ENCODE measurements around the gene TECTB. TPM values are rescaled to one million over a fixed set of nuclear protein-coding genes. Genes with fewer than 3 reads are reported as not detected.

TECTB gene
- total and polyA plus RNA-seq, 12 donors, result not detected

- Histone ChIP-seq H3K4me1 (peaks cover 0 to 12% (median 0%) of the 10 kb centered on the region in 9 donors), H3K27me3 (peaks cover 0 to 4% (median 0%) of the 10 kb centered on the region in 7 donors), H3K36me3 (no peaks in the 10 kb centered on the region), H3K9me3 (no peaks in the 10 kb centered on the region), H3K4me3 (no peak overlapping the region), H3K27ac (peak overlapping the region in 4 of 10 donors; percentile 14 to 69 (median 37))
- ATAC-seq (peak in 5 of 8 donors; percentile 33 to 69 (median 66)), DNase-seq (no peak)
- no peak for TF ChIP-seq CTCF (IDR thresholded peaks at IDR 0.05)
- WGBS, 2 donors, result 54% methylated on average over 8 of the region's 8 CpGs
- intact Hi-C loops (cut with DNase I), result no loop called here
Observed at GRCh38 chr10:112286837-112287818, 3.9 kb downstream of the TECTB start.

DNA sequence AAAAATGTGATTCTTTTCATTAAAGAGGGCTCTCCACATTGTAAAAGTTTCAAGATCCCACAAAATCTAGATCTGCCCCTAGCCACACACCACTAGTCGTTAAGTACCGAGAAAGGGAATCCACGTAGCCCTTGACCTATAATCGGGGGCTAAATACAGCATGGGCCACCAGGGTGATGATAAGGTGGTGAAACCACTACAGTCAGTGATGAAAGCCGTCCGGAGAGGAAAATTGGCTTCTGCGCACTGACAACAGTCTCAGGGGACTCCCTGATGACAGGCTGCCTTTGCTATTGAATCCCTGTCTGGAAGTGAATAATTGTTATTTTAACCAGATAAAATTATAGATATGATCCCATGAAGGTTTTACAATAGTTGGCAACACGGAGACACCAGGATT is 4.6 kb downstream of the TECTB start:
- no peaks in the 10 kb centered on the region for H3K9me3 ChIP-seq
- intact Hi-C loops (cut with DNase I), result no loop called here
- H3K27ac ChIP-seq, result peak overlapping the region in 3 of 10 donors; percentile 33 to 69 (median 41)
- TF ChIP-seq CTCF (IDR thresholded peaks at IDR 0.05), result no peak
- peak in 1 of 2 donors; percentile 12 for DNase-seq
- no peak overlapping the region for H3K4me3 ChIP-seq
- no peaks in the 10 kb centered on the region for H3K27me3 ChIP-seq
- no peaks in the 10 kb centered on the region for H3K36me3 ChIP-seq
- ATAC-seq, result peak in 7 of 8 donors; percentile 35 to 93 (median 70)
- WGBS, 2 donors, result 12 to 23% methylated on average over 8 of the region's 8 CpGs
- H3K4me1 ChIP-seq, result peaks cover 0 to 12% (median 0%) of the 10 kb centered on the region in 9 donors

- no peak for TF ChIP-seq CTCF (IDR thresholded peaks at IDR 0.05)
- H3K9me3 ChIP-seq, result no peaks in the 10 kb centered on the region
- peaks cover 0 to 12% (median 0%) of the 10 kb centered on the region in 9 donors for H3K4me1 ChIP-seq
- WGBS, 2 donors, result 64 to 72% methylated on average over 3 of the region's 3 CpGs
- no peaks in the 10 kb centered on the region for H3K36me3 ChIP-seq
- no peaks in the 10 kb centered on the region for H3K27me3 ChIP-seq
- intact Hi-C loops (cut with DNase I), result no loop called here
- H3K27ac ChIP-seq, result no peak overlapping the region
- H3K4me3 ChIP-seq, result no peak overlapping the region
- ATAC-seq (no peak), DNase-seq (no peak)
Observed at GRCh38 chr10:112288486-112288885, 5.3 kb downstream of the TECTB start.

DNA sequence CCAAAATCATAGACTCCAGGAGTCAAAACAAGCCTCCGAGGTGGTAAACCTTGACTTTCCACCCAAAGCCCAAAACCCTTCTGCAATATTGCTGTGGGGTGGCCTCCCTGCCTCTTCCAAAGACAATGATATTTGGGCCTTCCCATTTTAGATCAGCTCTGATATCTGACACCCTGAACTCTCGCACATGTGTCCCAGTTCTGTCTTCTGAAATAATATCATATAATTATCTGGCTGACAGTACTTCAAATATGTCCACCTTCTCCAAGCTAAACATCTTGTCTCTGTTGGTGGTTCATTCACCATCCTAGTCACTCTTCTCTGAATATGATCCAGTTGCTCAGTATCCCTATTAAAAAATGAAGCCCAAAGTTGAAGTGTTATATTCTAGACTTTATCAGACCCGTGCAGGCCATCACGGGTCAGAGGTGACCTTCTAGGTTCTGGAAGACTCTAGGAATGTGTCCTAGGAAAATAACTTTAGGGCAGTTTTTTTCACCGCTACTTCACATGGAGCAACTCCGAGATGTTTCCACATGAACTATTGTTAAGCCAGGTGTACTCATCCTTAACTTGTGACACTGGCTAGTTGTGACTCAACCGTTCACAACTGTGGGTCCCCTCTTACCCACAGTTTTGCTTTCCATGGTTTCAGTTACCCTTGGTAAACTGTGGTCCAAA is 6.3 kb downstream of the TECTB start:
- TF ChIP-seq CTCF (IDR thresholded peaks at IDR 0.05), result no peak
- no peaks in the 10 kb centered on the region for H3K9me3 ChIP-seq
- intact Hi-C loops (cut with DNase I), result no loop called here
- WGBS, 2 donors, result 88 to 94% methylated on average over 7 of the region's 7 CpGs
- no peaks in the 10 kb centered on the region for H3K27me3 ChIP-seq
- H3K27ac ChIP-seq, result no peak overlapping the region
- H3K4me3 ChIP-seq, result no peak overlapping the region
- DNase-seq (no peak), ATAC-seq (no peak)
- H3K36me3 ChIP-seq, result no peaks in the 10 kb centered on the region
- peaks cover 0 to 12% (median 1%) of the 10 kb centered on the region in 9 donors for H3K4me1 ChIP-seq
